T-helper 9 cell (primary cell): ENCODE measurements around the gene ARSI.

Source experiments
- DNase-seq: peaks from one replicate; pipeline ENCODE4 v3.0.0-alpha.2; 2020
- total RNA-seq, 2 donors: gene quantifications; one replicate each; lab custom pipeline; 2026; lab: John Stamatoyannopoulos, UW

The ARSI gene
- 0 reads per million in 2 donors for total RNA-seq

GRCh38 chr5:150302301-150303069, at the start of gene ARSI:
Gene ARSI, minus strand, starts transcription at chr5:150302905. Its CDS starts 532 bp downstream, at chr5:150302373.
- no peak for DNase-seq

GRCh38 chr5:150350524-150351344, 48.0 kb upstream of the ARSI start:
- DNase-seq, result peak; percentile 14

- DNase-seq, result no peak
These were observed 47.1 kb upstream of the ARSI start for GRCh38 chr5:150349681-150350275.

- no peak for DNase-seq
These were observed 44.7 kb upstream of the ARSI start for GRCh38 chr5:150347451-150347850.

- DNase-seq, result no peak
These were observed 44.3 kb upstream of the ARSI start for GRCh38 chr5:150347003-150347402.

GRCh38 chr5:150346592-150346991, 43.9 kb upstream of the ARSI start:
- DNase-seq, result no peak

GRCh38 chr5:150345716-150346115, 43.0 kb upstream of the ARSI start:
- DNase-seq, result no peak

- DNase-seq, result no peak
These were observed 41.4 kb upstream of the ARSI start for GRCh38 chr5:150343994-150344631.

- no peak for DNase-seq
These were observed 39.9 kb upstream of the ARSI start for GRCh38 chr5:150342583-150342982.

GRCh38 chr5:150341989-150342388, 39.3 kb upstream of the ARSI start:
- DNase-seq, result no peak

GRCh38 chr5:150341331-150341730, 38.6 kb upstream of the ARSI start:
- no peak for DNase-seq

GRCh38 chr5:150340614-150341255, 38.0 kb upstream of the ARSI start:
- DNase-seq, result no peak

- no peak for DNase-seq
These were observed 37.1 kb upstream of the ARSI start for GRCh38 chr5:150339841-150340240.

- no peak for DNase-seq
These were observed 36.5 kb upstream of the ARSI start for GRCh38 chr5:150339165-150339564.

- DNase-seq, result no peak
These were observed 35.8 kb upstream of the ARSI start for GRCh38 chr5:150338546-150338945.

GRCh38 chr5:150335778-150336177, 33.1 kb upstream of the ARSI start:
- no peak for DNase-seq

GRCh38 chr5:150333400-150333799, 30.7 kb upstream of the ARSI start:
- DNase-seq, result no peak

GRCh38 chr5:150329881-150330876, 27.5 kb upstream of the ARSI start:
- DNase-seq, result no peak

GRCh38 chr5:150329038-150329437, 26.3 kb upstream of the ARSI start:
- DNase-seq, result no peak

- no peak for DNase-seq
These were observed 25.8 kb upstream of the ARSI start for GRCh38 chr5:150328515-150328914.

GRCh38 chr5:150327139-150327538, 24.4 kb upstream of the ARSI start:
- no peak for DNase-seq
